T-helper 17 cell (primary cell): ENCODE measurements around the gene ITIH3. TPM values are rescaled to one million over a fixed set of nuclear protein-coding genes. Genes with fewer than 3 reads are reported as not detected.

Experiments used
- ATAC-seq: fragments of 150-1000 bp; cut with Tn5 transposase; 2 replicates; pipeline ENCODE4 v1.10.0; 2021; ENCODE audit warnings: mild to moderate bottlenecking, moderate library complexity
- DNase-seq, 3 donors: peaks; one replicate each; pipeline versions ENCODE4 v3.0.0 to v3.0.0-alpha.2; 2020 to 2021
- H3K9me3 ChIP-seq: one replicate; pipeline ENCODE4 v1.7.0; 2013; ENCODE audit warnings: low read length, mild to moderate bottlenecking; ENCODE audit not compliant: control insufficient read depth, poor library complexity, severe bottlenecking
- H3K27ac Mint-ChIP-seq: one replicate; pipeline ENCODE4 v1.8.0; 2022; ENCODE audit warnings: mild to moderate bottlenecking, moderate library complexity, mixed read lengths
- H3K27me3 Mint-ChIP-seq: one replicate; pipeline ENCODE4 v1.8.0; 2022; ENCODE audit warnings: mixed read lengths
- H3K36me3 Mint-ChIP-seq: one replicate; pipeline ENCODE4 v1.8.0; 2022; ENCODE audit warnings: low read depth, mixed read lengths
- H3K4me1 Mint-ChIP-seq: one replicate; pipeline ENCODE4 v1.8.0; 2022; ENCODE audit warnings: mild to moderate bottlenecking, mixed read lengths
- H3K4me3 Mint-ChIP-seq: one replicate; pipeline ENCODE4 v1.8.0; 2022; ENCODE audit warnings: mild to moderate bottlenecking, moderate library complexity, mixed read lengths
- total RNA-seq, 4 donors: library from RNA in 2 of 4; stranded (reverse) in 2 of 4; gene quantifications; one replicate each; pipeline ENCODE4 v1.2.3 and lab custom pipeline; 2022 to 2026

Gene ITIH3
- total RNA-seq, 2 donors from 2014 or later, result not detected

DNA sequence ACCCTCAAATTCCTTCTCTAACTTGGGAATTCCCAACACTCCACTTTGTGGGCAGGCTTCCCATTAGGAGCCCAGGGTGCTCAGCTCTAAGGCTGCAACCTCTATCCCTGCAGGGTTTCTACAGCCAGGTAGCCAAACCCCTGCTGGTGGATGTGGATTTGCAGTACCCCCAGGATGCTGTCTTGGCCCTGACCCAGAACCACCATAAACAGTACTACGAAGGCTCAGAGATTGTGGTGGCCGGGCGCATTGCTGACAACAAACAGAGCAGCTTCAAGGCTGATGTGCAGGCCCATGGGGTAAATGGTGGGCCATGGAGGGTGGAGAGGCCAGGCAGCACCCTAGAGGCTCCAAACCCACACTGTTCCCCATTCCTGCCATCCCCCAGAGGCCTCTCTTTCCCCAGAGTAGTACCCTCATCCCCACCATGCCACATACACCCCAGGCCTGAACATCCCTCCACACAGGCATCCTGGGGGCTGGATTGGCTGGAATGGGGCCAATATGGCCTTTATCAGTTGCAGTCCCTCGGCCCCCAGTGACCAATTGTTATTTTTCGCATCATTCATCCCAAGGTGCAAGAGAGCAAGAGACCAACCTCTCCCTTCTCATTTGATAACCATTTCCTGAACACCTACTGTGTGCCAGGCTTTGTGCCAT, 9.5 kb upstream of the ITIH3 start:
- Mint-ChIP-seq H3K27me3 (peaks cover 29% of the 10 kb centered on the region), H3K36me3 (no peaks in the 10 kb centered on the region), H3K4me1 (peaks cover 3% of the 10 kb centered on the region), H3K27ac (peak overlapping the region; percentile 43), H3K4me3 (no peak overlapping the region)
- H3K9me3 ChIP-seq, result no peaks in the 10 kb centered on the region
- DNase-seq (no peak), ATAC-seq (no peak)

DNA sequence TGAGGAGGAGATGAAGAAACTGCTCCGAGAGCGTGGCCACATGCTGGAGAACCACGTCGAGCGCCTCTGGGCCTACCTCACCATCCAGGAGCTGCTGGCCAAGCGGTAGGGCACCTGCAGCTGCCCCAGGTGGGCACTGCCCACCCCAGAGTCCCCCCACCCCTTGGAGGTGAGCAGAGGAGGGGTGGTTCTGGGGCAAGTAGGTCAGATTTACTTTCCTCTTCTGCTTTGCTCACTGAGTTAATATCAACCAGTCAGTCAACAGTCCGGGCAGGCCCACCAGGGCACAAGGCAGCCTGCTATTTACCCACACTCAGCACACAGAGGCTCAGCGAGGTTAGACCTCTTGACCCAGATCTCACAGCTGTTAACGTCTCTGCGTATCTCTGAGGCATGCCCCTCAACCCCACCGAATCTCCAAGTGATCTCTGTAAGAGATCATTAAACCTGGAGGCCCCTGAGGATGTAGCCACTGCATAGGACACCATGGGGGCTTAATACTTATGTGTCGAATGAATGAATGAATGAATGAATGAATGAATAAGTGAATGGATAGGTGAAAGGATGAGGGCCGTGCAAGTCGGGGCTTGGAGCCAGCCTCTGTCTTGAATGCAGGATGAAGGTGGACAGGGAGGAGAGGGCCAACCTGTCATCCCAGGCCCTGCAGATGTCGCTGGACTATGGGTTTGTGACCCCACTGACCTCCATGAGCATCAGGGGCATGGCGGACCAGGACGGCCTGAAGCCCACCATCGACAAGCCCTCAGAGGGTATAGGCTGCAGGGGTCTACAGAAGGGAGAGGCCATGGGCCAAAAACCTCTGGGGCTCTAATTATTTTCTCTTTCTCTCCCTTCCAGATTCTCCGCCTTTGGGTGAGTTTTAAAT, 8.0 kb upstream of the ITIH3 start:
- Mint-ChIP-seq H3K4me1 (peaks cover 3% of the 10 kb centered on the region), H3K4me3 (no peak overlapping the region), H3K27me3 (peaks cover 38% of the 10 kb centered on the region), H3K36me3 (no peaks in the 10 kb centered on the region), H3K27ac (no peak overlapping the region)
- DNase-seq (no peak), ATAC-seq (no peak)
- no peaks in the 10 kb centered on the region for H3K9me3 ChIP-seq

DNA sequence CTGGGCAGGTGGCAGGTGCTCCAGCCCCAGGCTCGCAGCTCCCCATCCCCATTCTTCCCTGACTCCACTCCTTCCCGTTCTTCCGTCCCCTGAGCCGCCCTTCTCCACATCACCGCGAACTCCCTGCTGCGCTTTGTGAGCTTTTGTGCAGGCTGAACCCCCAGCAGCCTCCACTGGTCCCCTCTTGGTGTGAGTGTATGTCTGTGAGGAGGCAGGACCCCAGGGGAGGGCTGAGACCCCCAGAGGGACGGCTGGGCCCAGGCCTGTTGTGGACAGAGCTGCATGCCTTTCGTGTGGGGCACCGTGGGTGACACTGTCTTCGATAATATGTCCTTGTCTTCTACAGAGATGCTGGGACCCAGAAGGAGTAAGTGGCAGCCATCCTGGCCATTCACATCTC, 7.3 kb upstream of the ITIH3 start:
- no peak for DNase-seq
- Mint-ChIP-seq H3K4me3 (no peak overlapping the region), H3K27me3 (peaks cover 32% of the 10 kb centered on the region), H3K4me1 (peaks cover 3% of the 10 kb centered on the region), H3K36me3 (no peaks in the 10 kb centered on the region), H3K27ac (no peak overlapping the region)
- no peaks in the 10 kb centered on the region for H3K9me3 ChIP-seq
- ATAC-seq, result no peak

DNA sequence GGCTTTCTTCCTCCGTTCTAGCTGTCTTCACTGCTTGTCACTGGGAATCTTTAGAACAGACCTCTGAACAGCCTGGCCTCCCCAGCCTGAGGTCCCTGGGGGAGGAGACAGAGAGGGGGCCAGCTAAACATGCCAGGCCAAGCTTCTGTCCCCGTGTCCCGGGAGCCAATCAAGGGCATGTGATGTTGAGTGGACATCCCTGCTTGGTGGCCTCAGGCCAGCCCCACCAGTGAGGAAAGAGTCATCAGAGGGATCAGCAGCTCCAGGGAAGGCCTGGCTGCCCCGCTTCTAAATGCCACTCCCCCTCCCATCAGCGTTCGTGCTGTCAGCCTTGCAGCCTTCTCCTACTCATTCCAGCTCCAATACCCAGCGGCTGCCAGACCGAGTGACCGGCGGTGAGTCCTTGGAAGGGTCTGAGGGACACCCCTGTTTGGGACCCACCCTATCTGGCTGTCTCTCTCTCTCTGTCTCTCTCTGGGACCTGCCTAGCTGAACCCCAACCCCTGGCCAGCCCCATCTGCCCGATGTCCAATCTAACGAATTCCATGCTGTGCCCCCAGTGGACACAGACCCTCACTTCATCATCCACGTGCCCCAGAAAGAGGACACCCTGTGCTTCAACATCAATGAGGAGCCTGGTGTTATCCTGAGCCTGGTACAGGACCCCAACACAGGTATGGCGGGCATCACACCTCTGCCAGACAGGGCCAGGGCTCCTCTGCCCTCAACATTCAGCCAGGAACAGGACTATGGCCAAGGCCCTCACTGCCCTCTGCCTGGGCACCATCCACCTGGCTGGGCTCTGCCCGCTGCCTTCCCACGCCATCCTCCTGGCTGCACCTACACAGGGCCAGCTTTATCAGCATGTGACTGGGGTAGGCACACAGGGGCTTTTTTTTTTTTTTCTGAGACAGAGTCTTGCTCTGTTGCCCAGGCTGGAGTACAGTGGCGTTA, 6.6 kb upstream of the ITIH3 start:
- H3K4me1 Mint-ChIP-seq, result peaks cover 3% of the 10 kb centered on the region
- no peaks in the 10 kb centered on the region for H3K36me3 Mint-ChIP-seq
- H3K27ac Mint-ChIP-seq, result no peak overlapping the region
- DNase-seq (no peak), ATAC-seq (no peak)
- peaks cover 25% of the 10 kb centered on the region for H3K27me3 Mint-ChIP-seq
- no peaks in the 10 kb centered on the region for H3K9me3 ChIP-seq
- no peak overlapping the region for H3K4me3 Mint-ChIP-seq

DNA sequence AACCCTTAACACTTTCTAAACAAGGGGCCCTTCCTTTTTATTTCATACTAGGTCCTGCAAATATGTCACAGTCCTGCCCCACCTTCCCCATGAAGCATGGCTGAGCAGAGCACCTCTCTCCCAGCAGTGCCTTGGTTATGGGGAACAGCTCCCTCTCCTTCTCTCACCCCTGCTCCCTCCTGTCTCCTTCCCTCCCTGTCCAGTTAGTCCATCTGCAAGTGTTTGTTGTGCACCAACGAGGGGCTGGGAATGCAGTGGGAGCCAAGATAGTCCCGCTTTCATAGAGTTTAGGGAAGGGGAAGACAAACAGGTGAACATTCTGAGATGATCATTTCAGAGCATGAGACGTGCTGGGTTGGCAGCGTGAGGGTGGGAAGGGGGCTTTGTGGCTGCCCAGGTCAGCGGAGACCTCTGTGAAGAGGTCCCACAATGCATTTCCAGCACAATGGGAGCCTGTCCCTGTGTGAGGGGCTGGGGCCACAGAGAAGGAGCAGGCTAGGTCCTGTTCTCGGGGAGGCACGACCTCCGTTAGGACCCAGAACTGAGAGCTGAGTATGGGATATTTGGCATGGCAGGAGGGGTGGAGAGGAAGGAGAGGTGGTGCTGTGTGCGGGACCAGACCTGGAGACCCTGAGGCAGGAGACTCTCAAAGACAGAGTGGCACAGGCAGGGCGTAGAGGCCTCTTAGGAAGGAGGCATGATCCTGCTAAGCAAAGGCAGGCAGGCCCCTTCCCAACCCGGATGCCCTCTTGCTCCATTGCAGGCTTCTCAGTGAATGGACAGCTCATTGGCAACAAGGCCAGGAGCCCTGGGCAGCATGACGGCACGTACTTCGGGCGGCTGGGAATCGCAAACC, 5.5 kb upstream of the ITIH3 start:
- no peak overlapping the region for H3K27ac Mint-ChIP-seq
- ATAC-seq, result no peak
- no peaks in the 10 kb centered on the region for H3K36me3 Mint-ChIP-seq
- no peaks in the 10 kb centered on the region for H3K9me3 ChIP-seq
- DNase-seq, result no peak
- peaks cover 3% of the 10 kb centered on the region for H3K4me1 Mint-ChIP-seq
- H3K27me3 Mint-ChIP-seq, result peaks cover 15% of the 10 kb centered on the region
- H3K4me3 Mint-ChIP-seq, result no peak overlapping the region

DNA sequence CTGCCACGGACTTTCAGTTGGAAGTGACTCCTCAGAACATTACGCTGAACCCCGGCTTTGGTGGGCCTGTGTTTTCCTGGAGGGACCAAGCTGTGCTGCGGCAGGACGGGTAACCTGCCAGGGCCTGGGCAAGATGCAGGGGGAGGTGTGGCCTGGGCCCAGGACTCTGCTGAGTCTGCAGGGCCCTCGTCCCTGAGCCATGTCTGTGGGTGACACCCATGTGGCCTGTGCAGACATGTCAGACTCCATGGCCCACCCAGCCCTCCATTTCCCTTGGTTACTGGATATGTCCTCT, 4.9 kb upstream of the ITIH3 start:
- H3K4me3 Mint-ChIP-seq, result no peak overlapping the region
- ATAC-seq (no peak), DNase-seq (no peak)
- peaks cover 15% of the 10 kb centered on the region for H3K27me3 Mint-ChIP-seq
- H3K4me1 Mint-ChIP-seq, result peaks cover 3% of the 10 kb centered on the region
- H3K9me3 ChIP-seq, result no peaks in the 10 kb centered on the region
- H3K27ac Mint-ChIP-seq, result no peak overlapping the region
- H3K36me3 Mint-ChIP-seq, result no peaks in the 10 kb centered on the region

DNA sequence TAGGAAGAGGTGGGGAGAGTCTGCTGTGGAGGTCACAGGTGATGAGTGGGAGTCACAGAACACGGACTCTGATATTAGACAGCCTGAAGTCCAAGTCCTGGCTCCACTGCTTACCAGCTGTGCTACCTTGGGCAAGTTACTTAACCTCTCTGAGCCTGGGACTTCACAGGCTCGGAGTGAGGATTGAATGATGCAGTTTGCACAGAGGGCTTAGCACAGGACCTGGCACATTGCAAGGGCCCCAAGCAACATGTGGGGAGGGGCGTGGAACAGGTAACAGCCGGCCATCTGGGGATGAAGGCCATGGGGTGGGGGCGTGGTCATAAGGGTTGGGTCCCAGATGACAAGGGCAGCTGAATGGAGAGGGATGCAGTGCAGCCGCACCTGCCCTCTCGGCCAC, 4.3 kb upstream of the ITIH3 start:
- no peak for ATAC-seq
- Mint-ChIP-seq H3K4me3 (no peak overlapping the region), H3K27ac (no peak overlapping the region)

DNA sequence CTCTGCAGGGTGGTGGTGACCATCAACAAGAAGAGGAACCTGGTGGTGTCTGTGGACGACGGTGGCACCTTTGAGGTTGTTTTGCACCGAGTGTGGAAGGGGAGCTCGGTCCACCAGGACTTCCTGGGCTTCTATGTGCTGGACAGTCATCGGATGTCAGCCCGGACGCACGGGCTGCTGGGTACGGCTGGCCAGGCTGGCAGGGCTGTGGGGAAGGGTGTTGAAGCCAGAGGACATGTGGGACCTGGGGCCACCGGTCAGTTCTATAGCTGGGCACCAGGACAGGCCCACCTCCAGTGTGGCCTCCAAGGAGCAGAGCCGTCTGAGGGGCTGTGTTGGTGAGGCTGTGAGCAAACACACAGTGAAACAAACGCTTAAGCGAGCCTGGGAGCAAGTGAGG, 3.9 kb upstream of the ITIH3 start:
- peaks cover 3% of the 10 kb centered on the region for H3K4me1 Mint-ChIP-seq
- no peak overlapping the region for H3K27ac Mint-ChIP-seq
- ATAC-seq (no peak), DNase-seq (no peak)
- peaks cover 15% of the 10 kb centered on the region for H3K27me3 Mint-ChIP-seq
- no peak overlapping the region for H3K4me3 Mint-ChIP-seq
- no peaks in the 10 kb centered on the region for H3K36me3 Mint-ChIP-seq
- no peaks in the 10 kb centered on the region for H3K9me3 ChIP-seq

More for the DNA sequence above, 4.3 kb upstream of the ITIH3 start:
- Mint-ChIP-seq H3K27me3 (peaks cover 15% of the 10 kb centered on the region), H3K36me3 (no peaks in the 10 kb centered on the region), H3K4me1 (peaks cover 3% of the 10 kb centered on the region)
- DNase-seq, result no peak
- no peaks in the 10 kb centered on the region for H3K9me3 ChIP-seq

DNA sequence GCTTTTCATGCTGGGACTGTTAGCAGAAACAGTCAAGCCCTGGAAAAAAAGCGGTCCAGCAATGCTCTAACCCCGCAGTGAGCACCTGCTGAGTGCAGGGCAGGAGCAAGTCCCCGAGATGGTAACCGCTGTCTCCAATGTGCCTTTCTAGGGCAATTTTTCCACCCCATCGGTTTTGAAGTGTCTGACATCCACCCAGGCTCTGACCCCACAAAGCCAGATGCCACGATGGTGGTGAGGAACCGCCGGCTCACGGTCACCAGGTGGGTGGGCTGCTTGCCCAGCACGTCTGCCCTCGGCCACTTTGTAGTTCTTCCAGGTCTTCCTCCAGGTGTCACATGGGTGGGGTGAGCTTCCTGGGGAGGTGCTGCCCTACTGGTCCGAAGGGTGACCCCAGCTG, 3.2 kb upstream of the ITIH3 start:
- Mint-ChIP-seq H3K4me1 (peaks cover 5% of the 10 kb centered on the region), H3K4me3 (no peak overlapping the region), H3K36me3 (no peaks in the 10 kb centered on the region), H3K27ac (no peak overlapping the region), H3K27me3 (peaks cover 15% of the 10 kb centered on the region)
- no peaks in the 10 kb centered on the region for H3K9me3 ChIP-seq
- ATAC-seq (no peak), DNase-seq (no peak)

DNA sequence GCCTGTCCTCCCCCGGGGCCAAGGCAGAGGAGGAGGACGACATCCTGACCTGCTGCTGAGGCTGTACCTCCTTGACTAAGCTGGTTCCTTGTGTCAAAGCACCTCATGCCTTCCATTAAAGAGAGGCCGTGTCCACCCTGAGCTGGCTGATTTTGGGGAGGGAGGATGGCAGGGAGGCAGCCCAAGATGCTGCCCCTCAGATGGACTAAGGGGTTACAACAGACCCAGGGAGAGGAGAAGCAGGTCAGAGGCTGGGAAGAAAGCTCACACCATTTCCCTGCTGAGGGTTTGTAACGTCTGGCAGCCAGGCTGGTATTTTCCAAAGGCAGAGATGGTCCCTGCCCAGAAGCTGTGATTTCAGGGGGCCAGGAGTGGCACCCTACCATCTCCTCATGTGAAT, 2.7 kb upstream of the ITIH3 start:
- no peak for DNase-seq
- no peak for ATAC-seq
- H3K9me3 ChIP-seq, result no peaks in the 10 kb centered on the region
- Mint-ChIP-seq H3K27ac (no peak overlapping the region), H3K36me3 (no peaks in the 10 kb centered on the region), H3K27me3 (peaks cover 15% of the 10 kb centered on the region), H3K4me3 (no peak overlapping the region), H3K4me1 (peaks cover 5% of the 10 kb centered on the region)

DNA sequence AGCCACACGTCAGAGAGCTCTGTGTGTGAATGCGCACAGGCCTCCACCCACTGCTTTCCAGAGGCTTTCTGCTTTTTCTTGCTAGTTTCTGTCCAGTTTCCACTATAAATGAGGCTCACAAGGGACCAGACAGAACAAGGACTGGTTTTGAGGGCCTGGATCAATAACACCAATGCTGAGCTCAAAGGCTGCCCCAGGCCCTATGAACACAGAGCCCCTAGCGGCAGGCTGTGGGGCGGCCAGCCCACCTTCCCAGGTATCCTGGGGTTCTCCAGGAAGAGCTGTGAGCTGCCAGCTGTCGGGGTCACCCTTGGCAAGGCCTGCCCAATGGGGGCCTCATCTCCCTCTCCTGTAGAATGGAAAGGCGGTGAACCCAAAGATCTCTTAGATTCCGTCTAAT, 2.2 kb upstream of the ITIH3 start:
- Mint-ChIP-seq H3K4me3 (no peak overlapping the region), H3K4me1 (peaks cover 5% of the 10 kb centered on the region)

DNA sequence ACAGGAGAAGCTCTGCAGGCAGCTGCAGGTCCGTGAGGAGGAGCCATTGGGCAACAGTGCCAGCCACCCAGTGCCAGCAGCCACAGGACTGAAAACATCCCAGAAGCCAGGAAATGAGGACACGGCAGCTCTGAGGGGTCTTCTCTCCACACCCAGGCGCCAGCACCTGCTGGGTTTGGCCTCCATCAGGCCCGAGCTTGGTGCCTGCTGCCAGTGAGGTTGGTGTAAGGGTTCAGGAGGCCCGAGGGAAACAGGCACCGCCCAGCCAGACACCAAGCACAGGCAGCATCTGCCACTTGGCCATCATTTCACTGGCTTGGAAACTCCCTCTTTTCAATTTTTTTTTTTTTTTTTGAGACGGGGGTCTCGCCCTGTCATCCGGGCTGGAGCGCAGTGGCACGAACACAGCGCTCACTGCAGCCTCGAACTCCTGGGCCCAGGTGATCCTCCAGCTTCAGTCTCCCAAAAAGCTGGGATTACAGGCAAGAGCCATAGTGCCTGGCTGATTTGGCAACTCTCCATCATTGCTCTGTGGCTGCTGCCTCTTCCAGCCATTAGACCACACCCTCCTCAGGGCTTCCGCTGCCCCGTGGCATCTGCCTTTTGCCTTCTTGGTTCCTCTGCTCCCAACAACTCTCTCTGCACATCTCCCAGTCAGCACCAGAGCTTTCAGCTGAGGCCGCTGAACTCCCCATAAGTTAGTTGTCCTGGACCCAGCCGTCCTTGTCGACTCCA, 1.5 kb upstream of the ITIH3 start:
- Mint-ChIP-seq H3K36me3 (no peaks in the 10 kb centered on the region), H3K4me1 (peaks cover 5% of the 10 kb centered on the region), H3K4me3 (no peak overlapping the region), H3K27me3 (peaks cover 12% of the 10 kb centered on the region), H3K27ac (no peak overlapping the region)
- ATAC-seq, result no peak
- no peak for DNase-seq
- no peaks in the 10 kb centered on the region for H3K9me3 ChIP-seq

More for the DNA sequence above, 2.2 kb upstream of the ITIH3 start:
- no peaks in the 10 kb centered on the region for H3K36me3 Mint-ChIP-seq
- H3K9me3 ChIP-seq, result no peaks in the 10 kb centered on the region
- no peak for DNase-seq
- ATAC-seq, result no peak
- peaks cover 15% of the 10 kb centered on the region for H3K27me3 Mint-ChIP-seq
- no peak overlapping the region for H3K27ac Mint-ChIP-seq
